ENCODE results near the gene RPL32. TPM values are rescaled to one million over a fixed set of nuclear protein-coding genes. Genes with fewer than 3 reads are reported as not detected.

Gene RPL32
- total RNA-seq, 1 experiment from 2014 or later, result 1,853 TPM

DNA sequence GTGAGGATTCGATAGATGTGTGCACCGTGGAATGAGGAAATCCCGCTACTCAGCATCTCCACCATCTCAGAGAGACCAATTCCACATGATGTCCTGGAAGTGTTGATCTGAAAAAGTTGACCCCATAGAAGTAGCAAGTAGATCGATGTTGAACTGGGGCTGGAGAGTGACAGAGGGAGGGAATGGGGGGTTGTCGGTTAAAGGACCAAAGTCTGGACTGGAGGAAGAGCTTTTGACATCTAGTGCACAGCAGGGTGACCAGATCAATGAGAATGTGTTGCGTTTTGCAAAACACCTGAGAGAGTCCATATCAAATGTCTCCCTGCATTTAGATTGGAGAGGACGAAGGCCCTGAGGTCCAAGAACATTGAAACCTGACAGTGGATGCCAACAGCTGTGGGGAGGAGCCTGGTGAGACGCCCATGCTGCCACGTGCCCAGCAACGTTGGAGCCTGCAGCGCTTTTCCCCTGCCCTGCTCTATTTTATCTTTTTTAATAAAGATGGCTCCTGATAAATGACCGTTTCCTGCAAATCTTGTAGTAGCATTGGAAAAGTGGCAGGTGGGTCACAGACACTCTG is 30.1 kb upstream of the RPL32 start (continued):
- TF ChIP-seq ELF1 (IDR thresholded peaks at IDR 0.05; ENCODE audit: borderline replicate concordance, low read depth), result no peak

DNA sequence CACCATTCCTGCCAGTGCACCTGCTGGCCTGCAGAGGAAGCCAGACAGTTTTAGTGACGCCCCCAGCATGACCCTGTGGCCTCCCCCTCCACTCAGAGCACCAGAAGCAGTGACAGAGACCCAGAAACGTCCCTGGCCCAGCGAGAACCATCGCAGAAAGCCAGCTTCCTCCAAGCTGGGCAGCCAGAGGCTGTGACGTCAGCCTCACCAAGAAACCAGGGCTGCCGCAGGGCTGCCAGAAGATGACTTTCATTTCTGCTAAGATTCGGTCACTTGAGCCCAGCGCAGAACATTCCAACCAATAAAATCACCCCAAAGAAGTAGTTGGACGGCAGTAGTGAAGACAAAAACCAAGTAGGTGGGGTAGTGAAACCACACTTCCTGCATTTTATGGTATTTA is 29.6 kb upstream of the RPL32 start:
- Histone ChIP-seq H3K27me3 (ENCODE audit: insufficient read depth, low read length) (no peaks in the 10 kb centered on the region), H3K4me2 (ENCODE audit: low read length) (no peak overlapping the region), H3K4me3 (replicated peaks in 1 of 2; ENCODE audit: low read depth in 1 of 2, low read length in 2 of 2) (no peak overlapping the region), H3K36me3 (ENCODE audit: control insufficient read depth in 1 of 2, insufficient read depth in 2 of 2, low read length in 2 of 2) (no peaks in the 10 kb centered on the region), H3K9ac (ENCODE audit: low read length) (no peak overlapping the region), H4K20me1 (ENCODE audit: insufficient read depth) (no peaks in the 10 kb centered on the region), H3K9me2 (ENCODE audit: insufficient read depth) (no peaks in the 10 kb centered on the region), H3K27ac (ENCODE audit: low read depth, low read length) (no peak overlapping the region), H3K79me2 (ENCODE audit: insufficient read depth, low read length) (no peaks in the 10 kb centered on the region), H2AFZ (ENCODE audit: low read depth, low read length, poor library complexity, severe bottlenecking) (no peak overlapping the region), H3K4me1 (ENCODE audit: control insufficient read depth in 1 of 2, insufficient read depth in 2 of 2, low read length in 2 of 2) (peaks cover 10% of the 10 kb centered on the region in 2 experiments; a peak in 3 of 4 replicates), H3K9me3 (ENCODE audit: control insufficient read depth in 1 of 2, insufficient read depth in 1 of 2, low read depth in 1 of 2, low read length in 2 of 2) (no peaks in the 10 kb centered on the region)
- no TSS peak for BruUV-seq (replicated peaks)
- RAD21 ChIA-PET (ENCODE audit: low non-redundant PET in 1 of 2, low total read pairs in 2 of 2, uncharacterized antibody in 2 of 2, unreplicated experiment in 2 of 2), result no interaction called here
- no peak for DNase-seq (ENCODE audit: low read depth, low spot score)
- intact Hi-C loops (cut with micrococcal nuclease), result no loop called here
- no peak for TF ChIP-seq CEBPB (IDR thresholded peaks at IDR 0.05; ENCODE audit: low read depth)
- no peak for TF ChIP-seq SP1 (IDR thresholded peaks at IDR 0.05; ENCODE audit: low read depth)
- TF ChIP-seq, protein P1, sequence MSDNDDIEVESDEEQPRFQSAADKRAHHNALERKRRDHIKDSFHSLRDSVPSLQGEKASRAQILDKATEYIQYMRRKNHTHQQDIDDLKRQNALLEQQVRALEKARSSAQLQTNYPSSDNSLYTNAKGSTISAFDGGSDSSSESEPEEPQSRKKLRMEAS (IDR thresholded peaks at IDR 0.05), result no peak
- no peak for TF ChIP-seq ZNF274 (IDR thresholded peaks at IDR 0.05; ENCODE audit: low read depth, low read length)
- TF ChIP-seq, protein P2, sequence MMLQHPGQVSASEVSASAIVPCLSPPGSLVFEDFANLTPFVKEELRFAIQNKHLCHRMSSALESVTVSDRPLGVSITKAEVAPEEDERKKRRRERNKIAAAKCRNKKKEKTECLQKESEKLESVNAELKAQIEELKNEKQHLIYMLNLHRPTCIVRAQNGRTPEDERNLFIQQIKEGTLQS (IDR thresholded peaks at IDR 0.05), result no peak
- TF ChIP-seq SIN3A (IDR thresholded peaks at IDR 0.05; ENCODE audit: low read depth), result no peak
- TF ChIP-seq JUND (IDR thresholded peaks at IDR 0.05), result no peak
- no peak for TF ChIP-seq FOSL1 (IDR thresholded peaks at IDR 0.05; ENCODE audit: low read depth)
- TF ChIP-seq ELF1 (IDR thresholded peaks at IDR 0.05; ENCODE audit: borderline replicate concordance, low read depth), result no peak
- TF ChIP-seq SRF (IDR thresholded peaks at IDR 0.05; ENCODE audit: low read depth), result no peak
- TF ChIP-seq YY1 (IDR thresholded peaks at IDR 0.05; ENCODE audit: extremely low read depth, insufficient replicate concordance, low read depth, low read length), result no peak
- TF ChIP-seq, protein P3, sequence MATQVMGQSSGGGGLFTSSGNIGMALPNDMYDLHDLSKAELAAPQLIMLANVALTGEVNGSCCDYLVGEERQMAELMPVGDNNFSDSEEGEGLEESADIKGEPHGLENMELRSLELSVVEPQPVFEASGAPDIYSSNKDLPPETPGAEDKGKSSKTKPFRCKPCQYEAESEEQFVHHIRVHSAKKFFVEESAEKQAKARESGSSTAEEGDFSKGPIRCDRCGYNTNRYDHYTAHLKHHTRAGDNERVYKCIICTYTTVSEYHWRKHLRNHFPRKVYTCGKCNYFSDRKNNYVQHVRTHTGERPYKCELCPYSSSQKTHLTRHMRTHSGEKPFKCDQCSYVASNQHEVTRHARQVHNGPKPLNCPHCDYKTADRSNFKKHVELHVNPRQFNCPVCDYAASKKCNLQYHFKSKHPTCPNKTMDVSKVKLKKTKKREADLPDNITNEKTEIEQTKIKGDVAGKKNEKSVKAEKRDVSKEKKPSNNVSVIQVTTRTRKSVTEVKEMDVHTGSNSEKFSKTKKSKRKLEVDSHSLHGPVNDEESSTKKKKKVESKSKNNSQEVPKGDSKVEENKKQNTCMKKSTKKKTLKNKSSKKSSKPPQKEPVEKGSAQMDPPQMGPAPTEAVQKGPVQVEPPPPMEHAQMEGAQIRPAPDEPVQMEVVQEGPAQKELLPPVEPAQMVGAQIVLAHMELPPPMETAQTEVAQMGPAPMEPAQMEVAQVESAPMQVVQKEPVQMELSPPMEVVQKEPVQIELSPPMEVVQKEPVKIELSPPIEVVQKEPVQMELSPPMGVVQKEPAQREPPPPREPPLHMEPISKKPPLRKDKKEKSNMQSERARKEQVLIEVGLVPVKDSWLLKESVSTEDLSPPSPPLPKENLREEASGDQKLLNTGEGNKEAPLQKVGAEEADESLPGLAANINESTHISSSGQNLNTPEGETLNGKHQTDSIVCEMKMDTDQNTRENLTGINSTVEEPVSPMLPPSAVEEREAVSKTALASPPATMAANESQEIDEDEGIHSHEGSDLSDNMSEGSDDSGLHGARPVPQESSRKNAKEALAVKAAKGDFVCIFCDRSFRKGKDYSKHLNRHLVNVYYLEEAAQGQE (IDR thresholded peaks at IDR 0.05; ENCODE audit: low read depth), result no peak
- CTCF ChIA-PET, result no interaction called here
- POLR2A ChIA-PET, result no interaction called here
- no peak for ATAC-seq
